HFFc6 (cell line): Measurements from ENCODE around the gene SOX6. TPM values are rescaled to one million over a fixed set of nuclear protein-coding genes. Genes with fewer than 3 reads are reported as not detected.

ENCODE experiments used
- DNase-seq: peaks from one replicate; pipeline ENCODE4 v3.0.0-alpha.2; 2018
- H3K27ac Mint-ChIP-seq: 2 replicates; pipeline ENCODE4 v1.8.0; 2020; ENCODE audit warnings: mild to moderate bottlenecking, mixed read lengths
- H3K27me3 Mint-ChIP-seq: 2 replicates; pipeline ENCODE4 v1.8.0; 2021; ENCODE audit warnings: mild to moderate bottlenecking, moderate library complexity, mixed read lengths; ENCODE audit not compliant: insufficient read depth
- H3K36me3 Mint-ChIP-seq: 2 replicates; pipeline ENCODE4 v1.8.0; 2021; ENCODE audit warnings: low read depth, mixed read lengths
- H3K4me1 Mint-ChIP-seq: 2 replicates; pipeline ENCODE4 v1.8.0; 2020; ENCODE audit warnings: low read depth, mixed read lengths
- H3K4me3 Mint-ChIP-seq: 2 replicates; pipeline ENCODE4 v1.8.0; 2020; ENCODE audit warnings: mild to moderate bottlenecking, moderate library complexity, mixed read lengths
- H3K9me3 Mint-ChIP-seq: 2 replicates; pipeline ENCODE4 v1.8.0; 2020; ENCODE audit warnings: mild to moderate bottlenecking, mixed read lengths
- CTCF ChIP-seq: fragments of 200-600 bp; sonication (generic); IDR thresholded peaks from 2 replicates; pipeline ENCODE4 v1.5.0; 2021; ENCODE audit warnings: antibody characterized with exemption, mild to moderate bottlenecking
- total RNA-seq, 6 experiments: library from RNA; stranded (reverse); fragmentation: NEBNext Ultra II Directional; extraction: Animal tissue kit (Norgen Biotek cat#: 25700); gene quantifications; 2 replicates in 1 of 6; 3 replicates in 5 of 6; pipeline ENCODE4 v1.2.3, GENCODE V29; 2021

Gene SOX6
- total RNA-seq, 6 experiments from 2014 or later = 0.66 to 6.5 (median 1.4) TPM

GRCh38 chr11:16265022-16265421, 91.3 kb downstream of the SOX6 start:
- no peak for DNase-seq
- no peaks in the 10 kb centered on the region; the same call in 1 of the 2 replicates for H3K27me3 Mint-ChIP-seq
- H3K9me3 Mint-ChIP-seq = peaks cover 11% of the 10 kb centered on the region; the same call in 1 of the 2 replicates
- no peak overlapping the region for H3K27ac Mint-ChIP-seq
- no peaks in the 10 kb centered on the region for H3K36me3 Mint-ChIP-seq
- no peak for TF ChIP-seq CTCF
- H3K4me1 Mint-ChIP-seq = no peaks in the 10 kb centered on the region
- no peak overlapping the region for H3K4me3 Mint-ChIP-seq

- no peaks in the 10 kb centered on the region for H3K4me1 Mint-ChIP-seq
- H3K27me3 Mint-ChIP-seq = no peaks in the 10 kb centered on the region; the same call in 1 of the 2 replicates
- H3K9me3 Mint-ChIP-seq = peaks cover 11% of the 10 kb centered on the region; the same call in 1 of the 2 replicates
- no peaks in the 10 kb centered on the region for H3K36me3 Mint-ChIP-seq
- no peak overlapping the region for H3K27ac Mint-ChIP-seq
- DNase-seq = no peak
- no peak for TF ChIP-seq CTCF
- H3K4me3 Mint-ChIP-seq = no peak overlapping the region
These were observed 93.7 kb downstream of the SOX6 start for GRCh38 chr11:16262645-16262955.

GRCh38 chr11:16261836-16262644, 94.3 kb downstream of the SOX6 start:
- H3K4me1 Mint-ChIP-seq = no peaks in the 10 kb centered on the region

GRCh38 chr11:16252373-16252772, 104.0 kb downstream of the SOX6 start:
- no peaks in the 10 kb centered on the region for H3K4me1 Mint-ChIP-seq

More at GRCh38 chr11:16261836-16262644, 94.3 kb downstream of the SOX6 start:
- no peak for TF ChIP-seq CTCF
- H3K4me3 Mint-ChIP-seq = no peak overlapping the region
- no peaks in the 10 kb centered on the region for H3K36me3 Mint-ChIP-seq
- H3K27ac Mint-ChIP-seq = no peak overlapping the region
- no peak for DNase-seq
- no peaks in the 10 kb centered on the region; the same call in 1 of the 2 replicates for H3K27me3 Mint-ChIP-seq
- H3K9me3 Mint-ChIP-seq = peaks cover 14% of the 10 kb centered on the region; the same call in 1 of the 2 replicates

GRCh38 chr11:16248248-16248647, 108.1 kb downstream of the SOX6 start:
- no peaks in the 10 kb centered on the region for H3K27me3 Mint-ChIP-seq
- H3K4me3 Mint-ChIP-seq = no peak overlapping the region

More at GRCh38 chr11:16252373-16252772, 104.0 kb downstream of the SOX6 start:
- Mint-ChIP-seq H3K36me3 (peaks cover 5% of the 10 kb centered on the region; the same call in 1 of the 2 replicates), H3K27me3 (no peaks in the 10 kb centered on the region), H3K9me3 (peaks cover 18% of the 10 kb centered on the region), H3K4me3 (no peak overlapping the region; the same call in 1 of the 2 replicates), H3K27ac (no peak overlapping the region; the same call in 1 of the 2 replicates)
- peak; percentile 52; the same call in 1 of the 2 replicates for TF ChIP-seq CTCF
- peak; percentile 16 for DNase-seq

More at GRCh38 chr11:16248248-16248647, 108.1 kb downstream of the SOX6 start:
- TF ChIP-seq CTCF = no peak
- Mint-ChIP-seq H3K4me1 (no peaks in the 10 kb centered on the region), H3K9me3 (peaks cover 19% of the 10 kb centered on the region), H3K27ac (no peak overlapping the region), H3K36me3 (peaks cover 11% of the 10 kb centered on the region; the same call in 1 of the 2 replicates)
- no peak for DNase-seq
